SU-DHL-6 (cell line): ENCODE measurements around the gene CBLB.

Experiments
- EZH2phosphoT487 ChIP-seq: fragments of 200-600 bp; sonication (generic), shearing (Covaris generic); conservative IDR thresholded peaks from 2 replicates; pipeline ENCODE4 v1.6.1; 2018; ENCODE audit warnings: mild to moderate bottlenecking, antibody characterized with exemption, low read length, moderate library complexity, mixed read lengths
- TF ChIP-seq, protein P1 (sequence below): fragments of 200-600 bp; sonication (generic); IDR thresholded peaks from one replicate; pipeline ENCODE4 v1.5.1; 2017; ENCODE audit warnings: antibody characterized with exemption, mild to moderate bottlenecking, low read length, moderate library complexity; ENCODE audit not compliant: insufficient read depth, poor library complexity, severe bottlenecking

GRCh38 chr3:105823149-105823867, 45.5 kb downstream of the CBLB start:
- TF ChIP-seq, protein P1, sequence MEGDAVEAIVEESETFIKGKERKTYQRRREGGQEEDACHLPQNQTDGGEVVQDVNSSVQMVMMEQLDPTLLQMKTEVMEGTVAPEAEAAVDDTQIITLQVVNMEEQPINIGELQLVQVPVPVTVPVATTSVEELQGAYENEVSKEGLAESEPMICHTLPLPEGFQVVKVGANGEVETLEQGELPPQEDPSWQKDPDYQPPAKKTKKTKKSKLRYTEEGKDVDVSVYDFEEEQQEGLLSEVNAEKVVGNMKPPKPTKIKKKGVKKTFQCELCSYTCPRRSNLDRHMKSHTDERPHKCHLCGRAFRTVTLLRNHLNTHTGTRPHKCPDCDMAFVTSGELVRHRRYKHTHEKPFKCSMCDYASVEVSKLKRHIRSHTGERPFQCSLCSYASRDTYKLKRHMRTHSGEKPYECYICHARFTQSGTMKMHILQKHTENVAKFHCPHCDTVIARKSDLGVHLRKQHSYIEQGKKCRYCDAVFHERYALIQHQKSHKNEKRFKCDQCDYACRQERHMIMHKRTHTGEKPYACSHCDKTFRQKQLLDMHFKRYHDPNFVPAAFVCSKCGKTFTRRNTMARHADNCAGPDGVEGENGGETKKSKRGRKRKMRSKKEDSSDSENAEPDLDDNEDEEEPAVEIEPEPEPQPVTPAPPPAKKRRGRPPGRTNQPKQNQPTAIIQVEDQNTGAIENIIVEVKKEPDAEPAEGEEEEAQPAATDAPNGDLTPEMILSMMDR = no peak
- TF ChIP-seq EZH2phosphoT487 = no peak
